ENCODE results near the gene L1CAM. TPM values are rescaled to one million over a fixed set of nuclear protein-coding genes. Genes with fewer than 3 reads are reported as not detected.

Gene L1CAM
- polyA plus RNA-seq, 1 of the 3 experiments (the other 2 are of a cell fraction): 1.9 TPM

DNA sequence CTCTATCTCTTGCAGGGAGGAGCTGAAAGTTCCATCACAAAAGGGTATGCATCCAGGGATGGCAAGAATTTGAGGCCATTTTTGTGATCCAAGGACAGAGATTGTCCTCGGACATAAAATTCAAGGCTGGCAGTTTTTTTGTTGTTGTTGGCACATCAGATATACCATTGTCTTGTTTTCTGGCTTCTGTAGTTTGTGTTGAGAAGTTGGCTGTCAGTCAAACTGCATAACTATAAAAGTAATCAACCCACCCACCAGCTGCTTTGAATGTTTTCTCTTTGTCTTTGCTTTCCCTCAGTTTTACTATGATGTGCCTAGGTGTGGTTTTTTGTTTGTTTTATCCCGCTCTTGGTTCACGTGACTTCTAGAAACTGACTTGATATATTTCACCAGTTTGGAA is 34.0 kb downstream of the L1CAM start:
- no peak for TF ChIP-seq MEF2A (IDR thresholded peaks at IDR 0.05; ENCODE audit: borderline replicate concordance, low read depth)
- no peaks in the 10 kb centered on the region for H3K79me2 ChIP-seq (ENCODE audit: insufficient read depth)
- ChIA-PET POLR2A (no interaction called here), CTCF (interaction anchor here (1.5 to 1.7 kb wide), 2 partner anchors 20 to 95 kb away, joined by 4 to 5 read pairs; no protein-coding TSS in a partner anchor)
- no peaks in the 10 kb centered on the region for H3K36me3 ChIP-seq (replicated peaks in 1 of 2; ENCODE audit: control insufficient read depth in 1 of 2, insufficient read depth in 2 of 2, low read length in 1 of 2)
- no peak overlapping the region for H3K27ac ChIP-seq (ENCODE audit: low read depth in 2 of 2, low read length in 1 of 2)
- H3K9me3 ChIP-seq: no peaks in the 10 kb centered on the region
- H2AFZ ChIP-seq (ENCODE audit: low read depth): no peak overlapping the region
- H3F3A ChIP-seq (replicated peaks; ENCODE audit: insufficient read depth): no peaks in the 10 kb centered on the region
- WGBS (ENCODE audit: low lambda C conversion rate): 29% methylated on average over 3 of the region's 3 CpGs
- H3K4me3 ChIP-seq (ENCODE audit: low read depth in 2 of 2, low read length in 1 of 2): no peak overlapping the region
- H3K9me2 ChIP-seq: no peaks in the 10 kb centered on the region
- H3K9ac ChIP-seq: no peak overlapping the region
- DNase-seq: no peak
- no peaks in the 10 kb centered on the region for H3K4me1 ChIP-seq (ENCODE audit: control insufficient read depth in 1 of 2, insufficient read depth in 2 of 2, low read depth in 1 of 2, low read length in 1 of 2)
- H3K4me2 ChIP-seq: no peak overlapping the region
- no peaks in the 10 kb centered on the region for H4K20me1 ChIP-seq (ENCODE audit: insufficient read depth)
- peaks cover 55% of the 10 kb centered on the region for H3K27me3 ChIP-seq (ENCODE audit: insufficient read depth)

DNA sequence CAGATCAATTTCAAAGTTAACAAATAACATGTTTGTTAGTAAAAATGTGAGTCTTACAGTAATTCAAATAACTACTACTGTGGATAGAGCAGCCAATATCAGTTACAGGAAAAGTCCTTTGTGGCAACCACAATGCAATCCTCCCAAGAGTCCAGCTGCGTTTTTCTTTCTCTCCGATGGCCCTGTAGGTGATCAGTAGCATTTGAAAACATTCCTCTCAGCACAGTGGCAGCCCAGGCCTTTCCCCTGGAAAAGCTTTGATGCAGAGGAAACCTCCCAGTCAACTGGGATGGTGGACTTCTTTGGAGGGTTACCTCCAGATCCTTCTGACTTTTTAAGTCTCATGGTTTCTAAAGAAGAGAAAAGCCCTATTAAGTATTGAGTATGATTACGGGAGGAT is 37.6 kb downstream of the L1CAM start:
- CTCF ChIA-PET: interaction anchor here (1.8 kb wide), 1 partner anchor 85 kb away, joined by 5 read pairs; no protein-coding TSS in a partner anchor
- Histone ChIP-seq H3K4me2 (no peak overlapping the region), H3K79me2 (ENCODE audit: insufficient read depth) (no peaks in the 10 kb centered on the region), H3K36me3 (replicated peaks in 1 of 2; ENCODE audit: control insufficient read depth in 1 of 2, insufficient read depth in 2 of 2, low read length in 1 of 2) (no peaks in the 10 kb centered on the region), H3K9me2 (no peaks in the 10 kb centered on the region), H3K27ac (ENCODE audit: low read depth in 2 of 2, low read length in 1 of 2) (no peak overlapping the region), H4K20me1 (ENCODE audit: insufficient read depth) (no peaks in the 10 kb centered on the region), H3K9me3 (no peaks in the 10 kb centered on the region), H3K4me3 (ENCODE audit: low read depth in 2 of 2, low read length in 1 of 2) (no peak overlapping the region), H3K27me3 (ENCODE audit: insufficient read depth) (peaks cover 55% of the 10 kb centered on the region), H3K4me1 (ENCODE audit: control insufficient read depth in 1 of 2, insufficient read depth in 2 of 2, low read depth in 1 of 2, low read length in 1 of 2) (no peaks in the 10 kb centered on the region), H2AFZ (ENCODE audit: low read depth) (no peak overlapping the region), H3F3A (replicated peaks; ENCODE audit: insufficient read depth) (no peaks in the 10 kb centered on the region), H3K9ac (no peak overlapping the region)
- TF ChIP-seq TAF1 (IDR thresholded peaks at IDR 0.05; ENCODE audit: borderline replicate concordance, low read depth, low read length) (no peak), MXI1 (IDR thresholded peaks at IDR 0.05; ENCODE audit: low read depth, low read length) (no peak), RXRA (IDR thresholded peaks at IDR 0.05; ENCODE audit: borderline replicate concordance, low read depth) (no peak), TCF12 (IDR thresholded peaks at IDR 0.05) (no peak), RCOR1 (IDR thresholded peaks at IDR 0.05; ENCODE audit: low read length) (no peak)
- TF ChIP-seq, protein P1, sequence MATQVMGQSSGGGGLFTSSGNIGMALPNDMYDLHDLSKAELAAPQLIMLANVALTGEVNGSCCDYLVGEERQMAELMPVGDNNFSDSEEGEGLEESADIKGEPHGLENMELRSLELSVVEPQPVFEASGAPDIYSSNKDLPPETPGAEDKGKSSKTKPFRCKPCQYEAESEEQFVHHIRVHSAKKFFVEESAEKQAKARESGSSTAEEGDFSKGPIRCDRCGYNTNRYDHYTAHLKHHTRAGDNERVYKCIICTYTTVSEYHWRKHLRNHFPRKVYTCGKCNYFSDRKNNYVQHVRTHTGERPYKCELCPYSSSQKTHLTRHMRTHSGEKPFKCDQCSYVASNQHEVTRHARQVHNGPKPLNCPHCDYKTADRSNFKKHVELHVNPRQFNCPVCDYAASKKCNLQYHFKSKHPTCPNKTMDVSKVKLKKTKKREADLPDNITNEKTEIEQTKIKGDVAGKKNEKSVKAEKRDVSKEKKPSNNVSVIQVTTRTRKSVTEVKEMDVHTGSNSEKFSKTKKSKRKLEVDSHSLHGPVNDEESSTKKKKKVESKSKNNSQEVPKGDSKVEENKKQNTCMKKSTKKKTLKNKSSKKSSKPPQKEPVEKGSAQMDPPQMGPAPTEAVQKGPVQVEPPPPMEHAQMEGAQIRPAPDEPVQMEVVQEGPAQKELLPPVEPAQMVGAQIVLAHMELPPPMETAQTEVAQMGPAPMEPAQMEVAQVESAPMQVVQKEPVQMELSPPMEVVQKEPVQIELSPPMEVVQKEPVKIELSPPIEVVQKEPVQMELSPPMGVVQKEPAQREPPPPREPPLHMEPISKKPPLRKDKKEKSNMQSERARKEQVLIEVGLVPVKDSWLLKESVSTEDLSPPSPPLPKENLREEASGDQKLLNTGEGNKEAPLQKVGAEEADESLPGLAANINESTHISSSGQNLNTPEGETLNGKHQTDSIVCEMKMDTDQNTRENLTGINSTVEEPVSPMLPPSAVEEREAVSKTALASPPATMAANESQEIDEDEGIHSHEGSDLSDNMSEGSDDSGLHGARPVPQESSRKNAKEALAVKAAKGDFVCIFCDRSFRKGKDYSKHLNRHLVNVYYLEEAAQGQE (IDR thresholded peaks at IDR 0.05; ENCODE audit: low read depth, low read length): no peak
- TF ChIP-seq, protein P2, sequence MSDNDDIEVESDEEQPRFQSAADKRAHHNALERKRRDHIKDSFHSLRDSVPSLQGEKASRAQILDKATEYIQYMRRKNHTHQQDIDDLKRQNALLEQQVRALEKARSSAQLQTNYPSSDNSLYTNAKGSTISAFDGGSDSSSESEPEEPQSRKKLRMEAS (IDR thresholded peaks at IDR 0.05; ENCODE audit: low read depth): no peak
- POLR2A ChIA-PET: no interaction called here
- WGBS (ENCODE audit: low lambda C conversion rate): 44% methylated on average over 3 of the region's 3 CpGs
- DNase-seq: no peak

DNA sequence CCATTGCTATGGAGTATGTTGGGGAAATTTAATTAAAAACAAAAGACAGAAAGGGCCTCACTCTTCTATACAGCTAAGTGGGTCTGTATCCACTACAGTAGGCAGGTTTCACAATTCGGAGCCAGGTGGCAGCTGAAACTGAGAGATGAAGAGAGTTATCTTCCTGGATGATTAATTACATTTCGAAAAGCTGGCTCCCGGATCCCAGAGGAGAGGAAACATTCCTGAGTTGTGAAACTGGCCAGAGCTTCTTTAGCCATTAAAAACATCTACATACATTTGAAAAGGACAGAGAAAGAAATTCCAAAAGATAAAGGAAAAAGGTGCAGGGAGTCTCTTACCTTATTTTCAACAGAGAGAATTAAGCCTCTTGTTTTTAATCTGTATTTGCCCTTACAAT is 40.1 kb downstream of the L1CAM start:
- H3K9me2 ChIP-seq: no peaks in the 10 kb centered on the region
- H3K9ac ChIP-seq: no peak overlapping the region
- 10% methylated on average over 3 of the region's 3 CpGs for WGBS (ENCODE audit: low lambda C conversion rate)
- no peaks in the 10 kb centered on the region for H3F3A ChIP-seq (replicated peaks; ENCODE audit: insufficient read depth)
- H3K9me3 ChIP-seq: no peaks in the 10 kb centered on the region
- no peaks in the 10 kb centered on the region for H3K4me1 ChIP-seq (ENCODE audit: control insufficient read depth in 1 of 2, insufficient read depth in 2 of 2, low read depth in 1 of 2, low read length in 1 of 2)
- ChIA-PET CTCF (interaction anchor here (0.7 to 0.8 kb wide), 2 partner anchors 10 to 11 kb away, joined by 3 to 4 read pairs; no protein-coding TSS in a partner anchor), POLR2A (no interaction called here)
- H4K20me1 ChIP-seq (ENCODE audit: insufficient read depth): no peaks in the 10 kb centered on the region
- DNase-seq: no peak
- TF ChIP-seq, protein P3, sequence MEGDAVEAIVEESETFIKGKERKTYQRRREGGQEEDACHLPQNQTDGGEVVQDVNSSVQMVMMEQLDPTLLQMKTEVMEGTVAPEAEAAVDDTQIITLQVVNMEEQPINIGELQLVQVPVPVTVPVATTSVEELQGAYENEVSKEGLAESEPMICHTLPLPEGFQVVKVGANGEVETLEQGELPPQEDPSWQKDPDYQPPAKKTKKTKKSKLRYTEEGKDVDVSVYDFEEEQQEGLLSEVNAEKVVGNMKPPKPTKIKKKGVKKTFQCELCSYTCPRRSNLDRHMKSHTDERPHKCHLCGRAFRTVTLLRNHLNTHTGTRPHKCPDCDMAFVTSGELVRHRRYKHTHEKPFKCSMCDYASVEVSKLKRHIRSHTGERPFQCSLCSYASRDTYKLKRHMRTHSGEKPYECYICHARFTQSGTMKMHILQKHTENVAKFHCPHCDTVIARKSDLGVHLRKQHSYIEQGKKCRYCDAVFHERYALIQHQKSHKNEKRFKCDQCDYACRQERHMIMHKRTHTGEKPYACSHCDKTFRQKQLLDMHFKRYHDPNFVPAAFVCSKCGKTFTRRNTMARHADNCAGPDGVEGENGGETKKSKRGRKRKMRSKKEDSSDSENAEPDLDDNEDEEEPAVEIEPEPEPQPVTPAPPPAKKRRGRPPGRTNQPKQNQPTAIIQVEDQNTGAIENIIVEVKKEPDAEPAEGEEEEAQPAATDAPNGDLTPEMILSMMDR (IDR thresholded peaks at IDR 0.05): no peak
- TF ChIP-seq SMC3 (IDR thresholded peaks at IDR 0.05; ENCODE audit: low read depth, low read length): no peak
- no peak for TF ChIP-seq MEF2A (IDR thresholded peaks at IDR 0.05; ENCODE audit: borderline replicate concordance, low read depth)
- no peak for TF ChIP-seq SIN3A (IDR thresholded peaks at IDR 0.05; ENCODE audit: borderline replicate concordance, low read depth, low read length)
- TF ChIP-seq EZH2phosphoT487 (IDR thresholded peaks at IDR 0.05; ENCODE audit: borderline replicate concordance, low read depth): no peak
- TF ChIP-seq CHD2 (IDR thresholded peaks at IDR 0.05; ENCODE audit: low read length, partially characterized antibody): no peak
- no peak for TF ChIP-seq ELF1 (IDR thresholded peaks at IDR 0.05)
- no peaks in the 10 kb centered on the region for H3K79me2 ChIP-seq (ENCODE audit: insufficient read depth)
- H3K27me3 ChIP-seq (ENCODE audit: insufficient read depth): peaks cover 43% of the 10 kb centered on the region
- H3K36me3 ChIP-seq (replicated peaks in 1 of 2; ENCODE audit: control insufficient read depth in 1 of 2, insufficient read depth in 2 of 2, low read length in 1 of 2): no peaks in the 10 kb centered on the region
- H3K4me3 ChIP-seq (ENCODE audit: low read depth in 2 of 2, low read length in 1 of 2): no peak overlapping the region
- no peak overlapping the region for H2AFZ ChIP-seq (ENCODE audit: low read depth)
- no peak overlapping the region for H3K27ac ChIP-seq (ENCODE audit: low read depth in 2 of 2, low read length in 1 of 2)
- no peak overlapping the region for H3K4me2 ChIP-seq

All from SK-N-SH (cell line).